H1 (cell line): Measurements from ENCODE around the gene ABL1.

Source experiments
- BACH1 ChIP-seq: IDR thresholded peaks from 2 replicates; pipeline ENCODE4 v1.6.1; 2012; ENCODE audit warnings: low read length, improper control_type of control experiment
- CHD2 ChIP-seq: IDR thresholded peaks from 2 replicates; pipeline ENCODE4 v1.6.1; 2012; ENCODE audit warnings: low read length, improper control_type of control experiment
- EGR1 ChIP-seq: IDR thresholded peaks from 2 replicates; pipeline ENCODE4 v1.6.1; 2011; ENCODE audit warnings: low read depth, low read length, borderline replicate concordance
- MAFK ChIP-seq: IDR thresholded peaks from 2 replicates; pipeline ENCODE4 v1.6.1; 2012; ENCODE audit warnings: low read depth, mild to moderate bottlenecking, improper control_type of control experiment, low read length
- RAD21 ChIP-seq, 2 experiments: IDR thresholded peaks in 1 of 2; conservative IDR thresholded peaks in 1 of 2; 2 replicates each; pipeline ENCODE4 v1.6.1; 2011; ENCODE audit warnings: low read depth in 2 of 2, low read length in 2 of 2, improper control_type of control experiment in 1 of 2, inconsistent platforms in 1 of 2, mild to moderate bottlenecking in 1 of 2, moderate library complexity in 1 of 2
- RXRA ChIP-seq: IDR thresholded peaks from 2 replicates; pipeline ENCODE4 v1.6.1; 2011; ENCODE audit warnings: low read depth, mild to moderate bottlenecking, low read length, moderate library complexity; ENCODE audit not compliant: insufficient read depth
- SP1 ChIP-seq: IDR thresholded peaks from 2 replicates; pipeline ENCODE4 v1.6.1; 2011; ENCODE audit warnings: low read depth, low read length
- TCF12 ChIP-seq: IDR thresholded peaks from 2 replicates; pipeline ENCODE4 v1.6.1; 2011; ENCODE audit warnings: low read depth, mild to moderate bottlenecking, low read length
- TEAD4 ChIP-seq: IDR thresholded peaks from 2 replicates; pipeline ENCODE4 v1.6.1; 2012; ENCODE audit warnings: low read depth, low read length, inconsistent platforms, mixed read lengths
- TF ChIP-seq, protein P1 (sequence below), 3 experiments: IDR thresholded peaks; 1 replicate in 2 of 3; 2 replicates in 1 of 3; pipeline versions ENCODE4 v1.5.1 to v1.6.1; 2011; ENCODE audit warnings: low read length in 3 of 3, mild to moderate bottlenecking in 3 of 3, inconsistent platforms in 2 of 3, low read depth in 1 of 3, moderate library complexity in 1 of 3; ENCODE audit not compliant: insufficient read depth in 1 of 3; ENCODE audit errors: control extremely low read depth in 1 of 3

DNA sequence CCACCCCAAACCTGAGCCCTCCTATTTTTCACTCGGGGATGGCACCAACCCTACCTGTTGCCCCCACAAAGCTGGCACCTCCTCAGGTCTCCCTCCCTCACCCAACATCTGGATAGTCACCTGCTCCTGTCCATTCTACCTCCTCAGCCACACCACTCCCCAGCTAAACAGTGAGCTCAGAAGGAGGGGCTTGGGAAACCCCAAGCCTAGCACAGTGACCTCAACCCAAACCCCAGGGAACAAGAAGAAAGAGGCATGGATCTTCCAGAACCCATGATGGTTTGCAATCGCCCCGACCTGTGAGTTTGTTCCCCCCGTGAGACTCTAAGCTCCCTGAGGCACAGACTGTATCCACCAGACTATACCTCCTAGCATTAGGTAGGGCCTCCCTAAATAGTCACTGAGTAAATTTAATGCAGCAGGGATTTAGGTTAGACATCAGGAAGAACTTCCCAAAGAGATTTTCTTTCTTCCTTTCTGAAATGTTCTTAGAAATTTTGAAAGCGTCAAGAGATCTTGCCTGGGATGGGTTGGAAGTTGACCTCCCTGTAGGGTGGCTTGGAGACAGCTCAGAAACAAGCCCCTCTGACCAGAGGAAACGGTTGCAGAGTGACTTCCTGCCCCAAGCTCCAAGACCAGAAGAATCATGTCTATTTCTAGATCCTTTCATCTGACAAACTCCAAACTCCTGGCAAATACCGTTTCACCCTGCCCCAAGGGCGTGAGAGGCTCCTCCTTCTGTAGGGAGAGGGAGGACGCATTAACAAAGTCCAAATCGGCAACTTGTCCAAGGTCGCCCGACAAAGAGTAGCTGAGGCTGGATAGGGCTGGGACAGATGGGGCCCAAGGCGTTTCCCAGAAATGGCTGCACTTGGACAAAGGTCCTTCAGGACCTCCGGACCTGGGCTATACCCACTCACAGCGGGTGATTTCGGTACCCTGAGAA lies 99.9 kb downstream of the ABL1 start:
- no peak for TF ChIP-seq RXRA
- TF ChIP-seq, protein P1, sequence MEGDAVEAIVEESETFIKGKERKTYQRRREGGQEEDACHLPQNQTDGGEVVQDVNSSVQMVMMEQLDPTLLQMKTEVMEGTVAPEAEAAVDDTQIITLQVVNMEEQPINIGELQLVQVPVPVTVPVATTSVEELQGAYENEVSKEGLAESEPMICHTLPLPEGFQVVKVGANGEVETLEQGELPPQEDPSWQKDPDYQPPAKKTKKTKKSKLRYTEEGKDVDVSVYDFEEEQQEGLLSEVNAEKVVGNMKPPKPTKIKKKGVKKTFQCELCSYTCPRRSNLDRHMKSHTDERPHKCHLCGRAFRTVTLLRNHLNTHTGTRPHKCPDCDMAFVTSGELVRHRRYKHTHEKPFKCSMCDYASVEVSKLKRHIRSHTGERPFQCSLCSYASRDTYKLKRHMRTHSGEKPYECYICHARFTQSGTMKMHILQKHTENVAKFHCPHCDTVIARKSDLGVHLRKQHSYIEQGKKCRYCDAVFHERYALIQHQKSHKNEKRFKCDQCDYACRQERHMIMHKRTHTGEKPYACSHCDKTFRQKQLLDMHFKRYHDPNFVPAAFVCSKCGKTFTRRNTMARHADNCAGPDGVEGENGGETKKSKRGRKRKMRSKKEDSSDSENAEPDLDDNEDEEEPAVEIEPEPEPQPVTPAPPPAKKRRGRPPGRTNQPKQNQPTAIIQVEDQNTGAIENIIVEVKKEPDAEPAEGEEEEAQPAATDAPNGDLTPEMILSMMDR (IDR thresholded peaks at IDR 0.05; ENCODE audit: control extremely low read depth in 1 of 3, insufficient read depth in 1 of 3, low read depth in 1 of 3, low read length in 3 of 3), result no peak
- no peak for TF ChIP-seq SP1
- TF ChIP-seq CHD2, result no peak
- TF ChIP-seq TEAD4, result no peak
- TF ChIP-seq MAFK, result no peak
- no peak for TF ChIP-seq EGR1
- TF ChIP-seq TCF12, result no peak
- no peak for TF ChIP-seq RAD21 (IDR thresholded peaks at IDR 0.05 in 1 of 2, conservative IDR thresholded peaks at IDR 0.05 in 1 of 2; ENCODE audit: low read depth in 2 of 2, low read length in 2 of 2)
- no peak for TF ChIP-seq BACH1
